Femur (tissue), 1 donor: ENCODE measurements around the gene OR10K2.
"Not testable (repeated sequence)": the region's sequence is repeated elsewhere in the genome, so short reads cannot be mapped to it uniquely, and the experiment has no call there.

Source experiments
- DNase-seq: peaks from one replicate; pipeline ENCODE4 v3.0.0-alpha.2; 2017

OR10K2 gene

DNA sequence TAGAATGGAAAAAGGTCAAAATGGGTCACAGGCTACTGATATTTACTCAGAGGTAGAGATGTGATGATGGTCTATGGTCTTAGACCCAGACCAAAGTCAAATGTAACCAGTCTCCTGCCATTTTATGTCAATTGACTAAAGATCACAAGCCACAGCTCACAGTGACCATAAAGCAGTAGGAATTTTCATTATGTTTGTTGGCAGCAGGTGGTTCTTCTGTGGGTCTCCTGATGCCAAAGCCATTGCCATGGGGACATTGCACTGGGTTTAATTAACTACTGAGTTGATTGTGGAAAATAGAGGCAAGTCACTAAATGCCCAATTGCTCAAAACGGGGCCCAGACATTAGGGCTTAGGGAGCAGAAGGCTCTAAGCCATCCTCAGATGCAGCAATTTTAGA lies at the start of gene OR10K2:
OR10K2 (minus strand) TSS at position 101 of the 400 bp plus-strand sequence. CDS start 5,371 bp downstream, outside the sequence.
- DNase-seq, result no peak

GRCh38 chr1:158471920-158472319 lies 45.9 kb upstream of the OR10K2 start, which contains the start of gene OR10R2:
Gene OR10R2, plus strand, starts transcription at chr1:158472220. Its CDS starts 106 bp downstream, at chr1:158472326.
- no peak for DNase-seq

GRCh38 chr1:158461534-158461933 lies 35.5 kb upstream of the OR10K2 start, which contains the start of gene OR10K1:
Gene OR10K1, plus strand, starts transcription at chr1:158461834. Its CDS starts 3,728 bp downstream, at chr1:158465562.
- no peak for DNase-seq

GRCh38 chr1:158458263-158458662 lies 32.2 kb upstream of the OR10K2 start:
- no peak for DNase-seq

- DNase-seq, result no peak
These were observed 31.2 kb upstream of the OR10K2 start for GRCh38 chr1:158457246-158457645.

GRCh38 chr1:158454537-158454936 lies 28.5 kb upstream of the OR10K2 start:
- no peak for DNase-seq

GRCh38 chr1:158445376-158445775 lies 19.3 kb upstream of the OR10K2 start:
- no peak for DNase-seq

DNA sequence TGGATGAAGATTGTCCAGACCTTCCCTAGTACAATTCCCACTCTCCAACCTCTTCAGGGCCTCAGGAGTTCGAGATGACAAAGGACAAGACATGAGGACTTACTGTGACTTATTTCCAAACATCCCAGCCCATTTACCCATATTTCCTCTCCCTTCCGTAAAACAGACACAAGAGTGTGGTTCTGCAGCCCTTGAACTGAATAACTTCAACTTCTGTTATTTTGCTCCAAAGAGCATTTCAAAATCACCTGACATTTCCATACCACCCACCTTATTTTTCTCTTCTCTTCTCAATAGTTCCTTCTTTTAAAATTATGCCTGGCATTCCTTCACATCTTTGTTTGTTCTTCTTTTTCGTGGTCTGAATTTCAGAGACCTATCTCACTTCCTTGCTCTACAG lies 8.7 kb upstream of the OR10K2 start:
- DNase-seq, result no peak

DNA sequence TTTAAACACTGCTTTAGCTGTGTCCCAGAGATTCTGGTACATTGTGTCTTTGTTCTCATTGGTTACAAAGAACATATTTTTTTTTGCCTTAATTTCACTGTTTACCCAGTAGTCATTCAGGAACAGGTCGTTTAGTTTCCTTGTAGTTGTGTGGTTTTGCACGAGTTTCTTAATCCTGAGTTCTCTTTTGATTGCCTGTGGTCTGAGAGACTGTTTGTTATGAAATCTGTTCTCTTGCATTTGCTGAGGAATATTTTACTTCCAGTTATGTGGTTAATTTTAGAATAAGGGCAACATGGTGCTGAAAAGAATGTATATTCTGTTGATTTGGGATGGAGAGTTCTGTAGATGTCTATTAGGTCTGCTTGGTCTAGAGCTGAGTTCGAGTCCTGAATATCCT lies 4.1 kb upstream of the OR10K2 start:
- DNase-seq, result not testable (repeated sequence)

DNA sequence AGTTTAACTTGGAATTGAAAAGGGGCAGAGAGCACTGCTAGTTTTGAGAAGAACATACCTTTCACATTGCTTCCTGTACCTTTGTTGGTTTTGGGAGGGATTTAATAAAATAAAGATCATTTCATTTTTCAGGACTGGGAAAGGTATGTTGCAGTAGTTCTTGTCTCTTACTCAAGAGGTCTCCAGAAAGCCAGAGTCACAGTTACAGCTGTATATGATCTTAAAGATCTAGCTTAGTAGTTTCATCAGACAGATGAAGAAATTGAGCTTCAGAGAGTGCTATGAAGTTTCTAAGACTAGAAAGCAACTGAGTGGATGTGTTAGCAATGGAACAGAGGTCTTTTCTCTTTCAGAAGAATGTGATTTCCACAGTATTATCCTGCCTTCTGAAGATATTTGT lies 1.0 kb downstream of the OR10K2 start:
- no peak for DNase-seq

DNA sequence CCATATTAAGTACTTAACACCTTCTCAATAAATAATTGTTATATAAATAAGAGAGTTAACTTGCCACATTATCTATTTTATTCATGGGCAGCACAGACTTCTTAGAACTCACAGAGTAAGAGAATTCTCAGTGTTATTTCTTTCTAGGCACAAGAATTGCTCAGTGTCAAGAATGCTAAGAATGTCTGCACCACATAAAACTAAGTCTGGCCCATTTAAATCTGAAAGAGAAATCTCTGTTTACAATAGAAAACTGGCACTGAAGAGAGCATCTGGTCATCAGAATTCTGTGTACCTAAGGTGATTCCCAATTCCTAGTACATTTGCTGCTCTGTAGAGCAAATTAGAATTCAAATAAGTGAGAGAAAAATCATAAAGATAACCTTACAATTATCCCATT lies 3.8 kb downstream of the OR10K2 start:
- no peak for DNase-seq

- DNase-seq, result no peak
These were observed 8.5 kb downstream of the OR10K2 start for GRCh38 chr1:158417586-158417985.

DNA sequence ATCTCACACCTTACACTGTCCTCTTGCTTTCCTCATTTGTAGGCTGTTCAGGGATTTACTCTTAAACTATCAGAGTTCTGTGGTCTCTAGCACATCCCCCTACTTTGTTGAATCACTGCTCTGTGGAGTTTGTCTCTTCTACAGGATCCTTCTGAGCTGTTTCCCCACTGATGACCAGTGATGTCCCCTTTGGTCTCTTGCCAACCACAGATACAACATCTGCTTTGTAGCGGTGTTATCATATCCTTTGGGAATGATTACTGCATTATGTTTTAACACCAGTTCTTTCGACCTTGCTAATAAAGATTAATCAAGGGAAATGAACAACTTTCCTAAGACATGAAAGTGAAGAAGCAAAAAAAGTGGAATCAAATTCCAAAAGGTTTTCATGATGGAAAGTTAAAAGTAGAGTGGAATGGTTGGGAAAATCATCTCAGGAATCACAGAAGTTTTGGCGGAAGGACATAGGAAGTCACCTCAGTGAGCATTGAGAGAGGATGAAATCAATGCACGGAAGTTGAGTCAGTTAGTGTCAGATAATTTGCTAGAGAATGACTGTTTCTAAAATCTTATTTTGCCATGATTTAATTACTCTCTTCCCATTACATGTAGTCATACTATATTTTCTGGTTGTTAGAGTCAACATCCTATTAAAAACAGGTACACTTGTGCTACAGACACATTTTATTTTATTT lies 11.2 kb downstream of the OR10K2 start:
- DNase-seq, result no peak

DNA sequence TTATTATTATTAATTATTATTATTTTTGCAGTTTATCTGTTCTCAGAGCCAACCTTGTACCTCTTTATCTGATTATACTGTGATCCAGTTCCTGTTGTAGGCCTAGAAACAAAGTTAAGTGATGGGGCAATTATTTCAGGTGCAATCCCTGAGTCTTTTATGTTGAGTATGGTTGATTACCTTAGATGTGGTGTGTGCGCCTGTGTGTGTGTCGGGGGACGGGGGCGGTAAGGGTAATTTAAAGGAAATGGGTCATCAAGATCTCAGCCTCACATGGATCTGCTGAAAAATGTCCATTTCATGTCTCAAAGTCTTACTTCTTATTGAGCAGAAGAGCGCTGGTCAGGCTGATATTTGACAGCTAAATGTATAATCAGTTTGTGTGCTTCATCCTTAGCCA lies 18.9 kb downstream of the OR10K2 start:
- DNase-seq, result no peak

DNA sequence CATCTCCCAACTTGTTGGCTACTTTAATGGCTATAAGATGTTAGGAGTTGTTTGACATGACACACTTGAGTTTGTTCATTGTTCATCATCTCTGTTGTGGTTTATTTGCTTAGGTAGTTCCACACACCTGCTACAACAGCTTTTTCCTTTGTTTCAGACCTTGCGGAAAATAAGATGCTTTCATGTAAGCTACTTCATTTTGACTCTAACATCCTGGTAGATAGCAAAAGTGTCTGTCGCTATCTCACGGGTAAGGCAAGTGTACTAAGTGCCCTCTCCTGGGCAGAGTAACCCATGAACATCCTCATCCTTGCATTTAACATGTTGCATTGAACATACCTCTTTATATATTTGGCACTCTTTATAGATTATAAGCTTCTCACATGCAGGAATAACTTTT lies 25.2 kb downstream of the OR10K2 start:
- no peak for DNase-seq

GRCh38 chr1:158398818-158399514 lies 27.1 kb downstream of the OR10K2 start, which contains the start of gene OR10T2:
Gene OR10T2, minus strand, starts transcription at chr1:158399466. Its CDS starts 0 bp downstream, at chr1:158399466.
- DNase-seq, result no peak

DNA sequence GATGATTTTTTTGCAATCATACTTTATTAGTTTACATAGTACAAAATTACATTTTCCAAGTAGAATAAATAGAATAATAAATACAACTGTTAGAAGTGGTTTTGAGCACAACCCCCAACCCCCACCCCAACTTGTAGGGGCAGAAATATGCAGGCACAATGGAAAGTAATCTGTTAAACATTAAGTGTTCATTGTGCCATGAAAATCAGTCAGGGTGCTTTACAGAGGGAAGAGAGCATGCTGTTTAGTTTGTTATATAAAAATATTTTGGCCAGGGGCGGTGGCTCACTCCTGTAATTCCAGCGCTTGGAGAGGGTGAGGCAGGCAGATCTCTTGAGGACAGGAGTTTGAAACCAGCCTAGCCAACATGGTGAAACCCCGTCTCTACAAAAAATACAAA lies 29.4 kb downstream of the OR10K2 start:
- no peak for DNase-seq

GRCh38 chr1:158393476-158393875 lies 32.6 kb downstream of the OR10K2 start:
- DNase-seq, result no peak

DNA sequence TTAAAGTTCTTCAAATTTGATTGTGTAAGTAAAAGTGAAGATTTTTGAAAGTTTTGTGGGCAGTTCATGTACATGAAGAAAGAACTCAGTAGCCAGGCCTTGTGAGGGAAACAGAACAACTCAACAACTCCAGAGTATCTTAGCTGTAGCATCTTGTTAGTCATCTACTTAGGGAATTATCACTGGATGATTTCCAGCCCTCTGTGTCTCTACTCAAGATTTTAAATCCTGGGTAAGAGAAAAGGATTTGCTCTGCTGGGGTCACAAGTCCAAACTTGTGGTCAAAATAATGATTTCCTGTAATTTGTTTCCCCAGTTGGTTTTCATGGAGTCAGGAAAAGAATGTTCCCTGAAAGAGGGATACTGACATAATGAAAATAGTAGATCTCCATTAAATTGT lies 34.9 kb downstream of the OR10K2 start:
- no peak for DNase-seq

GRCh38 chr1:158390331-158390730 lies 35.7 kb downstream of the OR10K2 start:
- no peak for DNase-seq

GRCh38 chr1:158374860-158375259 lies 51.2 kb downstream of the OR10K2 start:
- no peak for DNase-seq

DNA sequence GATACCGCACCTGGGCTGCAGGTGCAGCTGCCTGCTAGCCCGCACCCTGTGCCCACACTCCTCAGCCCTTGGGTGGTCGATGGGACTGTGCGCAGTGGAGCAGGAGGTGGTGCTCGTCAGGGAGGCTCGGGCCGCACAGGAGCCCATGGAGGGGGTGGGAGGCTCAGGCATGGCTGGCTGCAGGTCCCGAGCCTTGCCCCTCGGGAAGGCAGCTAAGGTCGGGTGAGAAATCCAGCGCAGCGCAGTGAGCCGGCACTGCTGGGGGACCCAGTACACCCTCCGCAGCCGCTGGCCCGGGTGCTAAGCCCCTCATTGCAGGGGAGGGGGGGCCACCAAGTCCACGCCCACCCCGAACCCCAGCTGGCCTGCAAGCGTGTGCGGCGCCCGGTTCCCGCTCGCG lies 51.9 kb downstream of the OR10K2 start:
- DNase-seq, result not testable (repeated sequence)

GRCh38 chr1:158371188-158371953 lies 54.7 kb downstream of the OR10K2 start:
- no peak for DNase-seq
